Measurements from ENCODE around the gene CCDC33.

- TF ChIP-seq CTCF (IDR thresholded peaks at IDR 0.05; ENCODE audit: insufficient read depth, low read length, poor library complexity, severe bottlenecking): no peak
- no peak for TF ChIP-seq EZH2phosphoT487 (conservative IDR thresholded peaks at IDR 0.05; ENCODE audit: low read length)
These were observed 103.2 kb downstream of the CCDC33 start for GRCh38 chr15:74339371-74339770.

Data from SU-DHL-6 (cell line).